Measurements from ENCODE around the gene ADAM30.
A peak's percentile ranks its signal among the peaks of the same experiment; 100 is the strongest.

ADAM30 gene

GRCh38 chr1:119896303-119896702, at the start of gene ADAM30:
Gene ADAM30, minus strand, starts transcription at chr1:119896515. Its CDS starts 179 bp downstream, at chr1:119896336.
- TF ChIP-seq, protein P1, sequence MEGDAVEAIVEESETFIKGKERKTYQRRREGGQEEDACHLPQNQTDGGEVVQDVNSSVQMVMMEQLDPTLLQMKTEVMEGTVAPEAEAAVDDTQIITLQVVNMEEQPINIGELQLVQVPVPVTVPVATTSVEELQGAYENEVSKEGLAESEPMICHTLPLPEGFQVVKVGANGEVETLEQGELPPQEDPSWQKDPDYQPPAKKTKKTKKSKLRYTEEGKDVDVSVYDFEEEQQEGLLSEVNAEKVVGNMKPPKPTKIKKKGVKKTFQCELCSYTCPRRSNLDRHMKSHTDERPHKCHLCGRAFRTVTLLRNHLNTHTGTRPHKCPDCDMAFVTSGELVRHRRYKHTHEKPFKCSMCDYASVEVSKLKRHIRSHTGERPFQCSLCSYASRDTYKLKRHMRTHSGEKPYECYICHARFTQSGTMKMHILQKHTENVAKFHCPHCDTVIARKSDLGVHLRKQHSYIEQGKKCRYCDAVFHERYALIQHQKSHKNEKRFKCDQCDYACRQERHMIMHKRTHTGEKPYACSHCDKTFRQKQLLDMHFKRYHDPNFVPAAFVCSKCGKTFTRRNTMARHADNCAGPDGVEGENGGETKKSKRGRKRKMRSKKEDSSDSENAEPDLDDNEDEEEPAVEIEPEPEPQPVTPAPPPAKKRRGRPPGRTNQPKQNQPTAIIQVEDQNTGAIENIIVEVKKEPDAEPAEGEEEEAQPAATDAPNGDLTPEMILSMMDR (IDR thresholded peaks at IDR 0.05; ENCODE audit: low read depth, low read length, missing control alignments) = peak; percentile 17
- H3K4me3 ChIP-seq (ENCODE audit: low read depth, low read length) = no peak within 1 kb of the TSS
- in situ Hi-C loops (cut with HindIII; ENCODE audit: low sequenced_read_pairs) = no loop called here
- no peak for DNase-seq (ENCODE audit: low read depth)

DNA sequence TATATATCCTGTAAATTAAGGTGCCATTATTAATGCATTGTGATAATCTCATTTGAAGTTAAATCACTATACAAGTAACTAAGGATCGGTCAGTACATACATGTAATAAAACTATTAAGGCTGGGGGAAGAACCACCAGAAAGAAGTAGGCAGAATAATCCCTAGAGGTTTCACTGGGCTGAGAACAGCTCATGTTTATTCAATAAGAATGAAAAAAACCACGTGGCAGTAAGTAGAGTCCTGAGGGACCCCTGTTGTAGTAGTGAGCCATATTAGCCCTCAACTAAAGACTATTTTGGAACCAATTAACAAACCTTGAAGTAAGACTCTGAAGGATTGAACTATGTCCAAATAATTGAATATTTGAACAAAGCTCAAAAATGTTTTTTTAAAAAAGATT, 46.9 kb upstream of the ADAM30 start:
- TF ChIP-seq, protein P1 (IDR thresholded peaks at IDR 0.05; ENCODE audit: low read depth, low read length, missing control alignments) = no peak
- in situ Hi-C loops (cut with HindIII; ENCODE audit: low sequenced_read_pairs) = no loop called here

DNA sequence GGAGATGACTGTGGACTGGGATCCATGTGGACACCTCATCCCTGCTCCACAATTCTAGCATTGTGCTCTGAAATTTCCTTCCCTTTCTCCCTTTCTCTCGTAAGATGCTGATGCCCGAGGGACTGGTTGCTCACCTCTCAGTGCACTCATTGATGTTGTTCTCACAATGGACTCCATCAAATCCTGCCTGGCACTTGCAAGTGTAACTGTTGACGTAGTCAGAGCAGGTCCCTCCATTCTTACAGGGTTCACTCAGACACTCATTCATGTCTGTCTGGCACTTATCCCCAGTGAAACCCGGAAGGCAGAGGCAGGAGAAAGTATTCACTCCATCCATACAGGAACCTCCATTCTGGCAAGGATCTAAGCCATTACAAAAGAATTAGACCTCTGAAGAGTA, 45.1 kb upstream of the ADAM30 start:
- no peak overlapping the region for H3K4me3 ChIP-seq (ENCODE audit: low read depth, low read length)
- in situ Hi-C loops (cut with HindIII; ENCODE audit: low sequenced_read_pairs) = no loop called here
- no peak for DNase-seq (ENCODE audit: low read depth)
- TF ChIP-seq, protein P1 (IDR thresholded peaks at IDR 0.05; ENCODE audit: low read depth, low read length, missing control alignments) = no peak

More for the DNA sequence above, 46.9 kb upstream of the ADAM30 start:
- no peak for DNase-seq (ENCODE audit: low read depth)
- no peak overlapping the region for H3K4me3 ChIP-seq (ENCODE audit: low read depth, low read length)

DNA sequence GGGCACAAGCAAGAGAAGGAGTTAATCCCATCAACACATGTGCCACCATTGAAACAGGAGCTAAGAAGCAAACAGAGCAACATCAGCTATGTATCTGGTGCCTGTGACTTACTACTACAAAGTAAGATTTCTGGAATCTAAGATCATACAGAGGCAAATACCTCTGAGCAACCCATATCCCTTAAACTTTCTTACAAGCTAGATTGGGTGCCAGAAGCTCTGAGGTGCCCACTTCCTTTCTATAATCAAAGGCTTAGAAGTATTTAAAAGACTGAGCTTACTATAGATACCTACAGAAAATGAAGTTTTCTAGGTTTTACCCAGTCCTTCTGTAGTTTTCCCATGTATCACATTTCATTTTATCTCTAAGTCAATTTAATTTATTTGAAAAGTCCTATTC, 44.4 kb upstream of the ADAM30 start:
- H3K4me3 ChIP-seq (ENCODE audit: low read depth, low read length) = no peak overlapping the region
- TF ChIP-seq, protein P1 (IDR thresholded peaks at IDR 0.05; ENCODE audit: low read depth, low read length, missing control alignments) = no peak
- in situ Hi-C loops (cut with HindIII; ENCODE audit: low sequenced_read_pairs) = no loop called here
- DNase-seq (ENCODE audit: low read depth) = no peak

- H3K4me3 ChIP-seq (ENCODE audit: low read depth, low read length) = no peak overlapping the region
- in situ Hi-C loops (cut with HindIII; ENCODE audit: low sequenced_read_pairs) = no loop called here
- DNase-seq (ENCODE audit: low read depth) = no peak
- TF ChIP-seq, protein P1 (IDR thresholded peaks at IDR 0.05; ENCODE audit: low read depth, low read length, missing control alignments) = no peak
Observed at GRCh38 chr1:119937198-119937597, 40.9 kb upstream of the ADAM30 start.

GRCh38 chr1:119935915-119936314, 39.6 kb upstream of the ADAM30 start:
- DNase-seq (ENCODE audit: low read depth) = no peak
- TF ChIP-seq, protein P1 (IDR thresholded peaks at IDR 0.05; ENCODE audit: low read depth, low read length, missing control alignments) = no peak
- H3K4me3 ChIP-seq (ENCODE audit: low read depth, low read length) = no peak overlapping the region
- in situ Hi-C loops (cut with HindIII; ENCODE audit: low sequenced_read_pairs) = no loop called here

DNA sequence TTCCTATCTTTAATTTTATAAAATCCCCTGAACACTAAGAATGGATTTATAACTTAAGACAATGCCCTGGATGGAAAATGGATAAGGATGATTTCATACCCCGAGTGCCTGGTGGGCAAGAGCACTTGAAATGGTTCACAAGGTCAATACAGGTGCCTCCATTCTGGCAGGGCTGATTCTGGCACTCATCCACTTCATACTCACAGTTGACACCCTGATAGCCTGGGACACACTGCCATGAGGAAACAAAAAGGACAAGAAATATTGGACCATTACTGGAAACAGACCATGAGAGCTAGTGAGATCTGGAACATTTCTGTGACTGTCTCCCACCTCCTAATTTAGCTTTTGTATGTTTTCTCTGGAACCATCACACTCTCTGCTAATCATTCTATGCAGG, 39.1 kb upstream of the ADAM30 start:
- DNase-seq (ENCODE audit: low read depth) = no peak
- TF ChIP-seq, protein P1 (IDR thresholded peaks at IDR 0.05; ENCODE audit: low read depth, low read length, missing control alignments) = no peak
- no peak overlapping the region for H3K4me3 ChIP-seq (ENCODE audit: low read depth, low read length)
- in situ Hi-C loops (cut with HindIII; ENCODE audit: low sequenced_read_pairs) = no loop called here
